SJSA1 (cell line): ENCODE data around the gene MFRP. TPM values are rescaled to one million over a fixed set of nuclear protein-coding genes. Genes with fewer than 3 reads are reported as not detected.

ENCODE experiments used
- DNase-seq, 2 experiments: peaks; one replicate each; pipeline ENCODE4 v3.0.0-alpha.2; 2015 to 2020; ENCODE audit warnings: low spot score in 2 of 2, low read depth in 1 of 2
- H3K27ac ChIP-seq: fragments of 250-450 bp; sonication (Bioruptor Pico); 2 replicates; pipeline ENCODE4 v1.5.1; 2020; ENCODE audit warnings: mild to moderate bottlenecking, moderate library complexity
- H3K27me3 ChIP-seq: fragments of 250-450 bp; sonication (Bioruptor Pico); replicated peaks from 2 replicates; pipeline ENCODE4 v1.5.1; 2020; ENCODE audit warnings: mild to moderate bottlenecking, moderate library complexity
- H3K36me3 ChIP-seq: fragments of 250-450 bp; sonication (Bioruptor Pico); 2 replicates; pipeline ENCODE4 v1.5.1; 2020; ENCODE audit warnings: mild to moderate bottlenecking
- H3K4me1 ChIP-seq: fragments of 250-450 bp; sonication (Bioruptor Pico); replicated peaks from 2 replicates; pipeline ENCODE4 v1.6.1; 2021; ENCODE audit warnings: mild to moderate bottlenecking
- H3K4me3 ChIP-seq: fragments of 250-450 bp; sonication (Bioruptor Pico); 2 replicates; pipeline ENCODE4 v1.5.1; 2020; ENCODE audit warnings: mild to moderate bottlenecking
- H3K9me3 ChIP-seq: fragments of 250-450 bp; sonication (Bioruptor Pico); replicated peaks from 2 replicates; pipeline ENCODE4 v1.5.1; 2020; ENCODE audit warnings: mild to moderate bottlenecking
- total RNA-seq: library from RNA; depleted of rRNA; stranded (reverse); fragments of >200 nt; shearing (Covaris generic); gene quantifications from 2 replicates; pipeline ENCODE4 v1.2.3, GENCODE V29; 2014; rRNA removed

Gene MFRP
- total RNA-seq, 1 experiment from 2014 or later, result not detected

DNA sequence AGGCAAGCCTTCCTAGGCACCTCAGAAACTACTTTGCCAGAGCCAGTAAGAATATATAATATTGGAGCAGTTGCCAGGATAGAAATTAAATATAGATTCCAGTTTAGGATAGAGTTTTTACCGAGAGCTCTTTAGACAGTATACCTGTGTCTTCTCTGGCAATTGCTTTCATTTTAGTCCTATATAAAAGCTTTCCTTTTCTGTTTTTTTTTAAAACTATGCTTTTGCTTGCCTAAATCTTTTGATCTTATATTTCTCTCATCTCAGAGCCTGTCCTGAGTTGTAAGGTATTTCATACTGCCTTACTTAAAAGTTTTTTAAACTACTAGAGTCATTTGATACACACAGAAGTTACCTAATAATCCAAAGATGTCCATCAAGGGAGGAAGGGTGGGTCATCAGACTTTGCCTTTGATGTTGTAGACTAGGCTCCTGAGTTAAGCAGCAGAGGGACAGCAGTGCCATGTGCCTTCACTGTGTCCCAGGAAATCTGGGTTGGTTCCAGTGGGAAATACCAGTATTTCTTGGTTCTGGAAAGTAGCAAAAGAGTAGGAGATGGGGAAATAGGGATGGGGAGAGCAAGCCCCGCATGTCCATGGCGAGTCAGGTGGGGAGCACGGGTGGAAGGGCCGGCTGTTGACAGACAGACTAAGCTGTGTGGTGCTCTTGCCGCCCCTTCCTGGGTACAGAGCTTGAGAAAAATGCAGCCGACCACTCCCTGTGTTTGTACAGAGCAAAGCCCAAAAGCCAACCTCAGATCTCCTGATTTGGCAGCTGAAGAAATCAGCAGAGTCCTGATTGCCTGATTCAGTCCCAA is 40.7 kb downstream of the MFRP start:
- no peak overlapping the region for H3K4me3 ChIP-seq
- H3K4me1 ChIP-seq, result no peaks in the 10 kb centered on the region
- no peak overlapping the region for H3K27ac ChIP-seq
- H3K9me3 ChIP-seq, result no peaks in the 10 kb centered on the region
- no peak for DNase-seq
- H3K36me3 ChIP-seq, result peaks cover 8% of the 10 kb centered on the region
- no peaks in the 10 kb centered on the region for H3K27me3 ChIP-seq

DNA sequence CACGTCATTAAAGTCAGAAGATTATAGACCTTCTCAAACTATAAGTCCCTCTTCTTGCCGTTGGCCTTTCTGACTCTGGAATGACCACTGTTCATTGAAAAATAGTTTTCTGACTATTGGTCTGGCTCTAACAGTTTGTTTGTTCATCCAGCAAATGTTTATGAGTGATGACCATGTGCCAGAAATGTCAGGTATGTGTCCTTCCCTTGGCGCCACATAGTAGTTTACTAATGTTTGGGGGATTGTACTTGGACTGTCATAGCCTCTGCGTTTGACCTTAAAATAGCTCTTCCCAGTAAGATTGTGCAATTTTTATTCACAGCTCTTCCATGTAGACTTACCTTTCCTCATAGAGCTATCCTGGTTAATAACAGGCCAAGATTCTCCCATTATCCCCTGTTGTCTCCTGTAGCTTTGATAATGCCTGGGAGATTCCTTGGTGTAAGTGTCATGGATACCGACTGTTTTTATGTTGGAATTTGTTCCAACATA is 43.2 kb downstream of the MFRP start:
- no peak for DNase-seq
- Histone ChIP-seq H3K4me1 (no peaks in the 10 kb centered on the region), H3K27ac (no peak overlapping the region), H3K36me3 (peaks cover 15% of the 10 kb centered on the region), H3K9me3 (no peaks in the 10 kb centered on the region), H3K27me3 (no peaks in the 10 kb centered on the region), H3K4me3 (no peak overlapping the region)

DNA sequence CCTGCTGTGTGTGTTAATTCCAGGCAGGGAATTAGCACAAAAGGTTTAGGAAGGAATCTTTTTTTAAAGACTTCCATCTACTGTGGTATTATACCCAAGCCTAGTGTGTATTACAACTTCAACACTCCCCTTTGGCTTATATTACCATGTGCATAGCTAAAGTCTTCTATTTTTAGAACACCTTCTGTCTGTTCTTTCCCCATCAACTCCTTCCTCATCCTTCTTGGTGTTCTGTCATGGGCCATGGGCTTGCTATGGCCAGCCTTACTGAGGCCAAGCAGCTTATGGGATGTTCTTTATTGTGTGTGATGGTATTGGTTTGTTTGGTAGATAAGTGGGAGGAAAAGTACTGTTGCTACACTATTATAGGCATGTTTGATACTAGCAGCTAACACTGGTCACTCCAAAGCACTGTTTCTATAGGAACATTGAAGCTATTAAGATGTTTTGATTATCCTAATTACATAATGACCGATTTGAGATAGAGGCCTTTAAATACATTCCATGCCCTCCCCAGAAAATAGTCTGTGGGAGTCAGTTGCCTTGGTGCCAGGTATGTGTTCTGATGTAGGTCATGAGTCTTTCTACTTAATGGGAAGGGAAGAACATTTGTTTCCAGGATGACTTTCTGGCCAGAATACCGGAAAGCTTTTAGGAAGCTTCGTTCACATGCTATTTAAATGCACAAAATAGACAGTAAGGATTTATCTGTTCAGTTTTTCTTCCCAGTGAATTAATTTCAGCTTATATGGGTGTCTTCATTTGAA is 46.1 kb downstream of the MFRP start:
- peaks cover 19% of the 10 kb centered on the region for H3K36me3 ChIP-seq
- no peaks in the 10 kb centered on the region for H3K27me3 ChIP-seq
- no peak overlapping the region for H3K27ac ChIP-seq
- no peak overlapping the region for H3K4me3 ChIP-seq
- DNase-seq, result no peak
- H3K4me1 ChIP-seq, result no peaks in the 10 kb centered on the region
- H3K9me3 ChIP-seq, result no peaks in the 10 kb centered on the region

DNA sequence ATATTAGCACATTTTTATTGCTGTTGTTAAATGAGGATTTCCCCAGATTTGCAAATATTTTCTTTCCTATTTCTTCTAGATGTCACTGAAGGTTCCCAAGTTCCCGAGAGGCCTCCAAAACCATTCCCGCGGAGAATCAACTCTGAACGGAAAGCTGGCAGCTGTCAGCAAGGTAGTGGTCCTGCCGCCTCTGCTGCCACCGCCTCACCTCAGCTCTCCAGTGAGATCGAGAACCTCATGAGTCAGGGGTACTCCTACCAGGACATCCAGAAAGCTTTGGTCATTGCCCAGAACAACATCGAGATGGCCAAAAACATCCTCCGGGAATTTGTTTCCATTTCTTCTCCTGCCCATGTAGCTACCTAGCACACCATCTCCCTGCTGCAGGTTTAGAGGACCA is 47.1 kb downstream of the MFRP start:
- H3K27me3 ChIP-seq, result no peaks in the 10 kb centered on the region
- H3K27ac ChIP-seq, result no peak overlapping the region
- peaks cover 19% of the 10 kb centered on the region for H3K36me3 ChIP-seq
- H3K4me3 ChIP-seq, result no peak overlapping the region
- H3K4me1 ChIP-seq, result no peaks in the 10 kb centered on the region
- DNase-seq, result no peak
- no peaks in the 10 kb centered on the region for H3K9me3 ChIP-seq

DNA sequence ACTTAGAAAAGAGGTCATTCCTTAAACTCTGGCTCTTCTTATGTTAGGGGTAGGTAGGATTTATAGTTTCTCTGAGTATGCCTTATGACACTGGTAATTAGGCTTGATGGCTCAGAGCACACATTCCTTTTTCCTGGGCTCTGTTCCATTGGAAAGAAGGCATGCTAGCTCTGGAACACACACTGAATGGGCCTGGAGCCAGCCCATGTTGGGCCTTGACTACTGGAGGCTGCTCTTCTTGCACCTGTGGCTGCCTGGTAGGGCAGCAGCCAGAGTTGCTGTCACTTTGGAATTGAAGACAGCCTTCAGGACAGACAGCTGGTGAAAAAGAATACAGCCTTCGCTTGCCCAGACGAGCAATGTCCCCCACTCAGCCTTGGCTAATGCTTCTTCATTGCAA is 47.8 kb downstream of the MFRP start:
- H3K36me3 ChIP-seq, result peaks cover 18% of the 10 kb centered on the region
- no peaks in the 10 kb centered on the region for H3K9me3 ChIP-seq
- no peak for DNase-seq

DNA sequence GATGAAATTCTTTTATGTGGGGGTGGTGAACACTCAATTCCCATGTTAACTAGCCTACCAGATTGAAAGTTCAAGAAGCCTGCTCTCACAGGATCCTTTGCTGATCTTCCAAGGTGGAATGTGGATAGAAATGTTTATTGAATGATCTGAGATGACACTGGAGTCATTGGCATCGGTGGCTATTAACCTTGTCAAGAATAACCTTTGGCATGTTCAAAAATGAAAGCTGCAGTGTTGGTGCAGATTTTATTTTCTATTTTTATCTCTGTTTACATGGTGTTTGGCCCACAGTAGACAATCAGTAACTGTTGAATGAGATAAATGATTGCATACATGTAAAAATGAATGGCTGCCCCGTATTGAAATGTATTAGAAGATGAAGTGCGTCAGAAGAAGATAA is 48.6 kb downstream of the MFRP start:
- H3K9me3 ChIP-seq, result no peaks in the 10 kb centered on the region
- DNase-seq, result no peak
- H3K4me1 ChIP-seq, result no peaks in the 10 kb centered on the region
- H3K36me3 ChIP-seq, result peaks cover 11% of the 10 kb centered on the region
- H3K27ac ChIP-seq, result no peak overlapping the region
- no peak overlapping the region for H3K4me3 ChIP-seq
- no peaks in the 10 kb centered on the region for H3K27me3 ChIP-seq

More for the DNA sequence above, 47.8 kb downstream of the MFRP start:
- Histone ChIP-seq H3K27me3 (no peaks in the 10 kb centered on the region), H3K4me3 (no peak overlapping the region), H3K27ac (no peak overlapping the region), H3K4me1 (no peaks in the 10 kb centered on the region)

DNA sequence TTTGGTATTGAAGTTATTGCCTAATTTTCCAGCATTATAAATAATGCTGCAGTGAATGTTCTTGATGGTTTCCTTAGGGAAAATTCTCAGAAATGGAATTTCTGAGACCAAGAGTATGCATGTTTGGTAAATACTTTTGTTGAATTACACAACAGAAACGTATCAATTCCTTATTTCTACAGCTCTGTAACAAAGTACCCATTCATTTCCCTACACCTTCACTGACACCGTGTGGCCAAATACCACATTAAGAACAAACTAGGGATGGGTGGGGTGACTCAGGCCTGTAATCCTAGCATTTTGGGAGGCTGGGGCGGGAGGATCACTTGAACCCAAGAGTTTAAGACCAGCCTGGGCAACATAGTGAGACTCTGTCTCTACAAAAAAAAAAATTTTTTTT is 51.3 kb downstream of the MFRP start:
- Histone ChIP-seq H3K27me3 (no peaks in the 10 kb centered on the region), H3K9me3 (peaks cover 5% of the 10 kb centered on the region; the same call in 1 of the 2 replicates), H3K27ac (no peak overlapping the region), H3K4me3 (no peak overlapping the region), H3K36me3 (peaks cover 17% of the 10 kb centered on the region), H3K4me1 (no peaks in the 10 kb centered on the region)
- DNase-seq, result no peak

DNA sequence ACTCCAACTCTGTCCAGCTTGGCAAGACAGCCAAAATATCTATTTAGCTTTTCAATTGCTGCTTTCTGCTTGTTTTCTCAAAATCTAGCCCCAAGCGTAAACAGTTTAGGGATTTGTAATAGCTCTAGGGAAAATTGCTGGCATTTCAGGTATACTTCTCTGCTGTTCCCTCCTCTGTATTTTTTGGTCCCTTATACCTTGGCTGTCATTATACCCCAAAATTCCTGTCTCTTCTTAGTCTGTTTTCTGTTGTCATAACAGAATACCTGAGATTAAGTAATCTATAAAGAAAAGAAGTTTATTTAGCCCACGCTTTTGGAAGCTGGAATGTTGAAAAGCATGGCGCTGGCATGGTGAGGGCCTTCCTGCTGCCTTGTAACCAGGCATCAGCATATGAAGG is 53.0 kb downstream of the MFRP start:
- Histone ChIP-seq H3K36me3 (peaks cover 11% of the 10 kb centered on the region; the same call in 1 of the 2 replicates), H3K4me1 (no peaks in the 10 kb centered on the region), H3K27ac (no peak overlapping the region), H3K9me3 (peaks cover 5% of the 10 kb centered on the region; the same call in 1 of the 2 replicates), H3K4me3 (no peak overlapping the region), H3K27me3 (no peaks in the 10 kb centered on the region)
- DNase-seq, result no peak

DNA sequence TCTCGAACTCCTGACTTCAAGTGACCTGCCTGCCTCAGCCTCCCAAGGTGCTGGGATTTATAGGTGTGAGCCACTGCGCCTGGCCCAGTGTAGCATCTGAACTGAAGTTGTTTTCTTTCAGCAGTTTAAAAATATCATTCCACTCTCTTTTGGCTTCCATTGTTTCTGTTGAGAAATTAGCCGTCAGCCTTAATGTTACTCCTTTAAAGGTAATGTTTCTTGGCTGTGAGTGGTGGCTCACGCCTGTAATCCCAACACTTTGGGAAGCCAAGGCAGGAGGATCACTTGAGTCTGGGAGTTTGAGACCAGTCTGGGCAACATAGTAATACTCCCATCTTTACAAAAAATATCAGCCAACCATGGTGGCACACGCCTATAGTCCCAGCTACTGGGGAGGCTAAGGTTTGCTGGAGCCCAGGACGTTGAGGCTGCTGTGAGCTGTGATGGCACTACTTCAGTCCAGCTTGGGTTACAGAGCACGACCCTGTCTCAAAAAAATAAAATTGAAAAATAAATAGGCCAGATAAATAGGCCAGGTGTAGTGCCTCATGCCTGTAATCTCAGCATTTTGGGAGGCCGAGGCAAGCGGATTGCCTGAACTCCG is 55.5 kb downstream of the MFRP start:
- Histone ChIP-seq H3K36me3 (peaks cover 15% of the 10 kb centered on the region), H3K4me1 (no peaks in the 10 kb centered on the region), H3K9me3 (peaks cover 5% of the 10 kb centered on the region; the same call in 1 of the 2 replicates), H3K4me3 (no peak overlapping the region), H3K27ac (no peak overlapping the region), H3K27me3 (no peaks in the 10 kb centered on the region)
- DNase-seq, result no peak

Other genes starting within 250 kb of the MFRP start
- 9.7 and 17.0 TPM in 2 replicates for gene DPAGT1, start 244.9 kb downstream of the MFRP start, total RNA-seq
- 5.1 and 5.4 TPM in 2 replicates for gene C2CD2L, start 239.4 kb downstream of the MFRP start, total RNA-seq
- gene HINFP, start 225.1 kb downstream of the MFRP start, total RNA-seq, result 3.1 and 6.7 TPM in 2 replicates
- 0.05 TPM in 1 of 2 replicates, not detected in the other for gene ABCG4, start 197.7 kb downstream of the MFRP start, total RNA-seq
- 3.1 and 5.5 TPM in 2 replicates for gene NLRX1, start 178.0 kb downstream of the MFRP start, total RNA-seq
- gene NHERF4, start 161.2 kb downstream of the MFRP start, total RNA-seq, result not detected in 2 replicates
- 5.0 and 9.1 TPM in 2 replicates for gene CBL, start 140.4 kb downstream of the MFRP start, total RNA-seq
- gene MCAM, start 29.6 kb downstream of the MFRP start, total RNA-seq, result 272 and 358 TPM in 2 replicates
- gene RNF26, start 12.2 kb downstream of the MFRP start, total RNA-seq, result 2.2 and 3.4 TPM in 2 replicates
- 0.11 TPM in 1 of 2 replicates, not detected in the other for gene C1QTNF5, start 5.8 kb downstream of the MFRP start, total RNA-seq
- 0.21 TPM in 1 of 2 replicates, not detected in the other for gene USP2, start 35.0 kb upstream of the MFRP start, total RNA-seq
- gene THY1, start 76.5 kb upstream of the MFRP start, total RNA-seq, result 7.4 and 51.6 TPM in 2 replicates